GM18909 (cell line): ENCODE results near the gene THBS2.
"Not testable (repeated sequence)": the region's sequence is repeated elsewhere in the genome, so short reads cannot be mapped to it uniquely, and the experiment has no call there.

ENCODE experiments used
- ATAC-seq: cut with Tn5 transposase; IDR thresholded peaks from one replicate; pipeline ENCODE4 v1.9.1; 2021; ENCODE audit warnings: mild to moderate bottlenecking; ENCODE audit not compliant: unreplicated experiment, poor library complexity

Gene THBS2

DNA sequence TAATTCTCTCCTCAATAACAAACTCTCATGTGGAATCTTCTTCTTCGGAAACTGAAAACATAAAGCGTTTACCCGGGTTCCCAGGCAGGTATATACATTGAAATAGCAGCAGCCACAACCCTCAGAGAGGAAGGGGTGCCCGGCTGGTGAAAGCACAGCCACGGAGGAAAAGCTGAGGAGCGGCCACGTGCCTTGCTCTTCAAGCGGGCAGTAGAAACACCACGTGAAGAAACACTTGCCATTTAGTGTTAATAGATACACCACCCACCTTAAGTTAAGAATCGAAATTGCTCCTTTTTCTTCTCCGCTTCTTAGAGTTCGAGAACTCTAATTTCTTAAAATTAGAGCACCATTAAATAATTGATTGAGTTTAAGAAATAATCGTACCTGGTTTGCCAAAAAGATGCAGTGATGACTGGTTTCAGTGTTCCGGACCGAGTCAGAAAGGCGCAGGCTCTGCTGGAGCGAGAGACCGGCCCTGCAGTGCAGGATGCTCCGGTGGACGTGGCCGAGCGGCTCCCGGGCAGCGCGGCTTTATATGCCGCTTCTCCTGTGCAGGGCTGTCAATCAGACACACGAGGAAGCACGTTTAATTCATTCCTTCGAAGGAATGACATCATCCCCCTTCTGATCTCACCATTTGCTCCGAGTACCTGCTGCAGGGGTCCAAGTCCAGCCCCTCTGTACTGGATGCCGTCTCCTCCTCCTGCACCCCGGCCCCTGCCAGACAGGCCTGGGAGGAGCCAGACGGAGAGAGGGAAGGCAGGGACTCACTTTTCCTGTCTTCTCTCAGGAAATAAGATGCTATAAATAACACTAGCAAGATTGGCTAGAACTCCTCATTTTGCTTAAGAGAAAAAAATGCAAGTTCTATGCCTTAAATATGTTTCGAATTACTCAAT, at the start of gene THBS2:
Gene THBS2, minus strand, starts transcription at position 510 of the 902 bp plus-strand sequence. CDS start 3,062 bp downstream, outside the sequence.
- ATAC-seq, result no peak

DNA sequence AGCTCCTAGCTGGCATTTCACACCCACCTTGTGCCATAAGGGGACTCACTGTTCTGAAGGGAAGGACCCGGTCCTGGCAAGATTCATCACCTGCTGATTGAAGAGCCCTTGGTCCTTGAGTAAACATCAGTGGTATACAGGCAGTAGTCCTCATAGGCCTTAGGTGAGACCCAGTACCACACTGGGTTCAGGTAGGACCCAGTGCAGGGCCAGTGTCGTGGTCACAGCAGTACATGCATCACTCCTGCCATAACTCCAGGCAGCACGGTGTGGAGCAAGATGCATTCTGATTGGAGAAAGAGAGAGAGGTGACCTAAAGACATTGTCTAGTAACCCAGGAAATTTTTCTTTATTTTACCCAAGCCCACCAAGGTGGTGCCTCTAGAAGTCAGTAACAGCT, 49.1 kb upstream of the THBS2 start:
- ATAC-seq, result no peak

DNA sequence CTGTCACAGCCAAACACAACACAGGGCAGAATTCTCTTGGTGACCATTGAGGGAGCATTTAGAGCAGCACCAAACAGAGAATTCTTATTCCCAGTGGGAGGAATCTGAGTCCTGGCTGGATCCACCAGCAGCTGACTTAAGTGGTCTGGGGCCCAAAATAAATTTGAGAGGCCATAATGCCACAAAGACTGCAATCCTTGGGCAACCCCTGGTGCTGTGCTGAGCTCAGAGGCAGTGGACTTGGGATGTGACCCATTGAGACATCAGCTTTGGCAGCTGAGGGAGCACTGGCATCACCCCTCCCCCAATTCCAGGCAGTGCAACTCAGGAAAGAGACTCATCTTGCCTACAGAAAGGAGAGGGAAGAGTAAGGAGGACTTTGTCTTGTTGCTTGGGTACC, 48.6 kb upstream of the THBS2 start:
- ATAC-seq, result no peak

DNA sequence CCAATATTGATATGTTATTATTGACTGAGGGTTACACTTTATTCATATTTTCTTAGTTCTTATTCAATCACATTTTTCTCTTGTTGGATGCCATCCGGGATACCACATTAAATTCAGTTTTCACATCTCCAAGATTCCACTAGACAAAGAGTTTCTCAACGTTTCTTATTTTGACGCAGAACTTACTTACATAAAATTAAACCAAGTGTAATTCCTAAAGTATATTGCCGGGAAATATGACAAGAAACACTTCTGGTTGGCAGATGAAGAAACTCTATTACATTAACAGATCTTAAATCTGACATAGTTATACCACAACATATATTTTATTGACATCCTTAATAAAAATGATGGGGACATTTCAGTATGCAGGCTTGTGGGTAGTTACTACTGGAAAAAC, 47.3 kb upstream of the THBS2 start:
- ATAC-seq, result no peak

DNA sequence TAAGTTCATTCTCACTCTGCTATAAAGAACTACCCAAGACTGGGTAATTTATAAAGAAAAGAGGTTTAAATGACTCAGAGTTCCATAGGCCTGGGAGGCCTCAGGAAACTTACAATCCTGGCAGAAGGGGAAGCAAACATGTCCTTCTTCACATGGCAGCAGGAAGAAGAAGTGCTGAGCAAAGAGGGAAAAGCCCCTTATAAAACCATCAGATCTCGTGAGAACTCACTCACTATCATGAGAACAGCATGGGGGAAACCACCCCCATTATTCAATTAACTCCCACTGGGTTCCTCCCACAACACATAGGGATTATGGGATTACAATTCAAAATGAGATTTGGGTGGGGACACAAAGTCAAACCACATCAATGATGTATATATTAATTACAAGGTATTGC, 45.0 kb upstream of the THBS2 start:
- not testable (repeated sequence) for ATAC-seq

DNA sequence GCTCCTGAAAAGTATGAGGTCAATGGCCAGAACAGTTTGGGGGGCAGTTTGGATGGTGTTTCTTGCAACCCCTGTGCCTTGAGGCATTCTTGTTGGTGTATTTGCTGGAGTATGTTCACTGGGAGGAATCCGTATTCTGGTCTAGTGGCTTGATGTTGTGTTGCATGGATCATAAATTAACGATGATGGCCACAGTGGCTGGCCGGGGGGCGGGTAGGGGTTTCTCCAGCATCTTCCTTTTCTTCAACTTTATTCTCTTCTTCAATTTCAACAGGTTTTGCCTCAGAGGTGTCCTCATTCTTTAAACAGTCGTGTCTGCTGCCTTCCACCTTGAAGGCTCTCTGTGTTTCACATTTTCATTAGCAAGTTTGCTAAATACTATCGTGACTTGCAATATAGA, 43.0 kb upstream of the THBS2 start:
- ATAC-seq, result no peak

DNA sequence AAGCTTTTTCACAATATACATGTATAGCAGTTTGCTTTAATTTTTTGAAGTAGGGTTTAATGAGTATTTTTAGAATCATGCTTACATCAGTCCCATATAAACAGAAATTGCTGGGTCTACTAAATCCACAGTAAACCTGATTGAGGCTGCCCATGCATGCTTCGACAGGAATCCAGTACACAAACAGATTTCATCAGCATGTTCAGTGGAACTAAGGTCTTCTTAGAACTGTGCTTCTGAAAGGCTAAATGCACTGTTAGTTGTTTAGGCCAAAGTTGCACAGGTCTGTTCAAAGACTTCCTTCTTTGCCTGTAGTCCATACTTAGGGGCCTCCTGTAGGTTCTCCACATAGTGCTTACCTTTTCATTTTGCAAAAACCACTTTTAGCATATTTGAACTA, 42.5 kb upstream of the THBS2 start:
- no peak for ATAC-seq

DNA sequence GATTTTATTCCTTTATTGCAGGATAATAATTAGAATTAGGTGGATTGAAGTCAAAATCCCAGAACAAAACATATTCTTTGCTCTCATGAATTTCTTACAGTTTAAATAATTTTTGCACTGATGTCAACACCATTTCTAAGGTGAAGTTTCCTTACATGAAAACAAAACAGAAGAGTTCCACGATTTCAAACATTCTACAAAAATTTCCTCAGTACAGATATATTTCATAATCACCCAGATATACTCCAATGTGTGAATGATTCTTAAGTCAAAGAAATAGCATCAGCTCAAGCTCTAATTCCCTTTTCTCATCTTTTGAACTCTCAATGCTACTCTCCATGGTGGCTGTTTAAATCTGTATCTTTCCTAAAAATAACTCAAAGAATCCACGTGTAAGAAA, 39.5 kb upstream of the THBS2 start:
- no peak for ATAC-seq

DNA sequence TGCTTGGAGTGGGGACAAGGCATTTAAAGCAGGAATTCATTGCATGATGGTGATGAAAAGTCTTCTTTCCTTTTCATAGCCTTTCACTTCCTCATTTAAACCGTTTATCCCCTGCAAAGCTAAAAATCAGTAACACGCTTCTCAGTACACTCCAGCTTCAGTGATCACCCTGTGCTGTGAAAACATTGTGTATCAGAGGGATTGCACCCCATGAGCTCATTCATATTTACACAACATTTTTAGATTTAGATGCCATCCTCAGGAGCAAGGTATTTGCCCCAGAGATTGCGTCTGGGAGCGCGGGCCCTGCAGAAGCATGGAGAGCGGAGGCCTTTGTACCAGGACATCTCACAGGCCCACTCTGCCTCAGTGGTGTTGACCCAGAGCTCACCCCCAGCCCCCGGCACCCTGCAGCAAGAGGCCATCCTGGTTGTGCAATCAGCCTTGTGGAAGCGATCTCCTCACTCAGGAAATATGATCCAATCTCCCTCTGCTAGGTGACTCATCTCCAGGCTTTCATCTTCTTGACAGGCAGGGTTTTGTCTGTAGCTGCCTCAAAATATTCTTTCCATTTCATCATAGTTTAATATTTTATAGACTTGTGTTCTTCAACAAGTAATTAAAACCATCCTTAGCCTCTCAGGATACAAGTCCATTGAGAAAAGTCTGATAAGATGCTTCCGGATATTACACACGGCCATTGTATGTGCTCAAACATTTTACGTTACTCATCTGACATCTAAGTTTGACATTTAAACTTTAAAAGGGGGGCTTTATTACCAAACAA, 38.9 kb upstream of the THBS2 start:
- no peak for ATAC-seq

DNA sequence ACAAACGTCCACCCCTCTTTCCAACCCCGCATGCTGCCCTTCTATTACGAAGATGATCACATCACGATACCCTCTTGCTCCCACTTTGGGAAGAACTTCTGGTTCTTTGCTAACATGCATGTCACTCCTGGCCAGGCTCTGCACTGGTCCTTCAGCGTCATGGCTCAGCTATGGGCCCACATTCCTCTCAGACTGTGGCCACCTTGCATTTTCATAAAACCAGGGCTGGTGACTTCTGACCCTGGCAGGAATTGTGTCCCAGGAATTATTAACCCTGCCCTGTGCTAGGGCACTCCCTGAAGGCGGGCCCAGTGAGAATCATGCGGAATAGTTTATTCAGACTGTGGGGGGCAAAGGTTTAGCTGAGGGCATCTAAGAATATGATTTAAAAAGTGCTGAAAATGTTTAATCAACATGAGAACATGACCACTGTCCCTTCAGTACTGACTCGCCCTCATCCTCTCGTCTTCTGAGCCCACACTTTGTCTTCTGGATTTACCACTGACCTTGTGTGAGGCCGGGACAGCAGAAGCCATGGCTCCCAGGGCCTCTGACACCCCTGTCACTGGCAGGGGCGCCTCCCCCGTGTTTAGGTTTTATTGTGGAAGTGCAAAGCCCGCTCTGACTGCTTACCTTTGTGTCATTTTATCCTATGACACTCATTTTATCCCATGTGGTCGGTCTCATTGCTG, 38.1 kb upstream of the THBS2 start:
- no peak for ATAC-seq

DNA sequence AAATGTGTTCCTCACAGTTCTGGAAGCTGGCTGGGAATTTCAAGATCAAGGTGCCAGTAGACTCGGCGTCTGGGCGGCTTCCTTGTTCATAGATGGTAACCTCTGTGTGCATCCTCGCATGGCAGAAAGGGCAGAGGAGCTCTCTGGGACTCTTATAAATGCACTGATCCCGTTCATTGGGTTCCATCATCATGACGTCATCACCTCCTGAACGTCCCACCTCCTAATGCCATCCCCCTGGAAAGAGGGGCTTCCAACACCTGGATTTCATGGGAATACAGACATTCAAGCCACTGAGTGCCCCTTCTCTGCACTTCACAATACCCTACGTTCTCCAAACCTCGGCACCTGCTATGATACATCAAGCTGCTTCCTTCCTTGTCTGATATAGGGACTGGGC, 37.5 kb upstream of the THBS2 start:
- ATAC-seq, result no peak

DNA sequence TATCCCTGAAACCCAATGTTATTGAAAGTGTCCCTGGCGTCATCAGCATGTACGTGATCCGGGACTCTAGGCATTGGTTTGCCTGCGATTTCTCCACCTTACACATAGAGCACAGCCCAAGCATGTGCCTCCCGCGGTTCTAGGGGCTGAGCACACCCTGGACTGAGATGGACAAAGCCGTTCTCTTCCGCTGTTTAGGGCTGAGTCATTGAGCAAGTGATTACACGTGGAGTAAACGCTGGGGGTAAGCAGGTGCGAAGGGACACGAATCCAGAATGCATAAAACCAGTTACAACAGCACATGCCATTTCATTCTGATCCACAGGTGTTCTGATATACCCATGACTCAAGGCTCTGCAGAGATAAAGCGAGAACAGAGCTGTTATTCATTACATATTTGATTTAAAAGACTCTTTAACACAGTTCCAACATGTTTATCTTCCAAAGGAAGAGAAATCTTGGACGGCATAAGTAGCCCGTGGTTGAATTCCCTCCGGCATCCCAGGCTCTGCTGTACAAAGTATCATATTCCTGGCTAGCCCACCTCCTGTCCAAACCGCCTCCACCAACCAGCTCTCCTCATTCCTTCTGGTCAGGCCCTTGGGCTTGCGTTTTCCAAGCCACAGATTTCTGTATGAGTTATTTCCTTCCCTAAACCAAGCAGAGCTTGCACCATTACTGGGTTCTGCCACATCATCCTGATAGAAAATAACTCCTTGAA, 36.1 kb upstream of the THBS2 start:
- no peak for ATAC-seq

DNA sequence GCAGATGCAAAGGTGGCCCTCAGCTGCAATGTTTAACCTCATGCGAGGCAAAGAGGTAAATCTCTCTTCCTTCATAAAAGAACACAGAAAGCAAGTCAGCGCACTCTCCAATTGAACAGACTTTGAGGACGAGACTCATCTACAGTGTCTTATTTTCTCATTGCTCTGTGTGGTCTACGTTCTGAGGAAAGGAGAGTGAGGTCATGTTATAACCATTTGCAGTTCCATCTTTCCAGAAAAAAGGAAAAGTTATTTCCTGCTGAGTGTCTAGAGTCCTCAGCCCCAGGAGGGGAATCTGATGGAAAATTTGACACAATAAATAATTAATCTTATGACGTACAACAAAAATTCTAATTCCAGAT, 35.6 kb upstream of the THBS2 start:
- no peak for ATAC-seq

DNA sequence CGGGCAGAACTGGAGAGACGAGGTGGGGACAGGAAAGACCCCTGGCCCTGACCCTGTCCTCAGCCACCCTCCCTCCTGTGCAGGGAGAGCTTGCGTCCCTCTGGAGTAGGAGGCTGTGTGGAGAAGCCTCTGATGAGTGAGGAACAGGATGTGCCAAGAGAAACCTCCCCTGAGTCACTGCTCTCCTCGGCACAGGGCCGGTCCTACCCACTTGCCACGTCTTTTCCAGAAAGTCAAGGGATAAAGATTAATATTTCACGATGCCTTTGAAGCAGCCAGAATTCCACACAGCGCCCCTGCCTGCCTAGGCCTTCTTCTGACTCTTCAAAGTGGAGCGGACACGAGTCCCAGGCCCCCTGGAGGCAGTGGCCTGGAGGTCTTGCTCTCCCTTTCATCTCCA, 34.9 kb upstream of the THBS2 start:
- ATAC-seq, result no peak

DNA sequence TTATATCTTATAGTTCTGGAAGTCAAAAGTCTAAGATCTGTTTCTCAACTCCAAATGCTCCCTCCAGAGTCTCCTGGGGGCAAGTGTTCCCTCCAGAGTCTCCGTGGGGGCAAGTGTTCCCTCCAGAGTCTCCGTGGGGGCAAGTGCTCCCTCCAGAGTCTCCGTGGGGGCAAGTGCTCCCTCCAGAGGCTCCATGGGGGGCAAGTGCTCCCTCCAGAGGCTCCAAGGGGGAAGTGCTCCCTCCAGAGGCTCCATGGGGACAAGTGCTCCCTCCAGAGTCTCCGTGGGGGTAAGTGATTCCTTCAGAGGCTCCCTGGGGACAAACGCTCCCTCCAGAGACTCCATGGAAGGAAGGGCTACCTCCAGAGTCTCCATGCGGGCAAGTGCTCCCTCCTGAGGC, 34.0 kb upstream of the THBS2 start:
- no peak for ATAC-seq

DNA sequence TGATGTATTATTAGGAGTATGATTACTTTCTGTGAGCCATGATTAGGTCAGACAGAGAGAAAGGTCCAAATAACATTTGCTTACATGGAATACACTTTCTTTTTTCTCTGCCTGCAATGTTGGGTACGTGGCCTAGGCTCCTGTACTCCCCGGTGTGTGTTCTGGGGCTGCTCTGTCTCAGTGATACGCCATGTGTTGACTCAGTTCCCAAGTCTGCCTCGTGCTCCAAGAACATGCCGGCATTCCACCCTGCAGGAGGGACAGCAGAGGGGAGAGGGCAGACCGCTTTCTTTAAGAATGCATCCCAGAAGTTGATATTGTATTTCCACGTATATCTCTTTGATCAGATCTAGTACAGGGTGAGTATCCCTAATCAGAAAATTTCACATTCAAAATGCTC, 33.3 kb upstream of the THBS2 start:
- no peak for ATAC-seq

DNA sequence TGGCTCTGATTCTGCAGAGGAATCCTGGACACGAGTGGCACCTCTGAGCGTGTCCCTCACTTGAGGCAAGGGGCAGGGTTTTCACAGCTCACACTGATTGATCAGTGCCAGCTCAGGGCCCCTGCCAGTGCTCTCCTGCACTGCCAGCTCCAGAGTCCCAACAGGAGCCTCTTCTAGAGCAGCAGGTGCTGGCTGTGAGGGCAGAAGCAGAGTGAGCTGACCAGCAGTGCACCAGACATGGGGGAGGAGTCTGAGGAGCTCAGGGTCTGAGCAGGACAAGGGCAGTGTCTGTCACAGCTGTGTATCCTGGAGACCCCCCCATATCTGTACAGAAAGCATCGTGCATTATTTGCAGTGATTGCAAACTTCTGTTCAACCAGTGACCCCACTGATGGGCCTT, 31.5 kb upstream of the THBS2 start:
- ATAC-seq, result no peak

DNA sequence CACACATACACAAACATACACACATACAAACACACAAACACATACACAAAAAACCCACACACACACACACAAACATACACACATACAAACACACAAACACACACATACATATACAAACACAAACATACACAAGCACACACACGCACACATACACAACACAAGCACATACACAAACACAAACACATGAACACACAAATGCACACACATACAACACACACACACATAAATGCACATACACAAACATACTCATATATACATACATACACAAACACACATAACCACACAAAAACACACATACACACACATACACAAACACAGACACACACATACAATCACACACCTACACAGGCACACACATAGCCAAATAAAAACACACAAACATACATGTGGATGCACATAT, 30.3 kb upstream of the THBS2 start:
- ATAC-seq, result no peak

DNA sequence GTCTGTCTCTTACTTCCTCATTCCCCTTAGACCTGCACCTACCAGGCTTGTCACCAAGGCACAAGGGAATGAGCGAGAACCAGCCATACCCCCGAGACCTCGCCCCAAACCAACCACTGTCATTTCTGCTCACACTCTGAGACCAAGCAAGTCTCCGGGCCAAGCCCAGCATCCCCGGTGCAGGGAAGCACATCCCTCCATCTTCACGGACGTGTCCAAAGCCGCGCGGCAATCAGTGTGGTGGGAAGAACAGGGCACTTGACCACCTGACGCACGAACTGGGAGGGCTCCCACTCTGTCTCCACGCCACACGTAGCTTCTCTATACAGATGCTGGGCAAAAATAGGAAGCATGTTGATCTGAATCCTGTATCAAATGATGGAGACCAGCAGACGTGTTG, 28.4 kb upstream of the THBS2 start:
- ATAC-seq, result no peak

DNA sequence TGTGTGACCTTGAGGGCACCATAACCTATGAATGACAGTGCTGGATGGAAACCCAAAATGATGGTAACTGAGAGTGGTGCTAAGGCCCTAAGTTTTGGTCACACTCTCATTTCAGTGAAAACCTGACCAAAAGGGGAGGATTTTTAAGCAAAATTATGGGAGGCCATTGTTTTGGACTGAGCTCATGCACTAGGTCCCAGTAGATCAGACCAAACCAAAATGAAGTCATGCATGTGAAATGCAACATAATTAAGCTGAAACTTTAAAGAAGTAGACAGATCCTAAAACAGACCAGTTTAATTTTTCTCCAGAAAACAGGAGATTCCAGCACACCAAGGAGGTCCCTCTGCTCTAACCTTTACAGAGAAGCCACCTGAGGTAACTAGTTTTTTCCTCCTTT, 24.0 kb upstream of the THBS2 start:
- ATAC-seq, result no peak
